Spinal cord (tissue), 10 donors: ENCODE data around the gene RAB3GAP1. TPM values are rescaled to one million over a fixed set of nuclear protein-coding genes. Genes with fewer than 3 reads are reported as not detected.

Source experiments
- DNase-seq, 6 donors: peaks; one replicate each; pipeline versions ENCODE4 v3.0.0 to v3.0.0-alpha.2; 2013 to 2015; ENCODE audit warnings: low spot score in 6 of 6, low read depth in 4 of 6
- H3K27ac ChIP-seq: one replicate; pipeline ENCODE4 v1.5.1; 2013; ENCODE audit warnings: low read depth, low read length, control low read depth
- H3K27me3 ChIP-seq: one replicate; pipeline ENCODE4 v1.6.1; 2013; ENCODE audit warnings: low read length; ENCODE audit not compliant: control insufficient read depth, insufficient read depth
- H3K36me3 ChIP-seq: one replicate; pipeline ENCODE4 v1.6.1; 2013; ENCODE audit warnings: low read length; ENCODE audit not compliant: control insufficient read depth, insufficient read depth
- H3K4me1 ChIP-seq: one replicate; pipeline ENCODE4 v1.6.1; 2013; ENCODE audit warnings: low read length; ENCODE audit not compliant: control insufficient read depth, insufficient read depth
- H3K4me3 ChIP-seq: one replicate; pipeline ENCODE4 v1.5.1; 2013; ENCODE audit warnings: low read depth, low read length, control low read depth
- H3K9me3 ChIP-seq: one replicate; pipeline ENCODE4 v1.6.1; 2013; ENCODE audit warnings: low read length; ENCODE audit not compliant: control insufficient read depth, insufficient read depth
- WGBS: methylation state at CpG from one replicate; pipeline ENCODE4 v1.1.5; 2013; ENCODE audit warnings: missing lambda C conversion rate; ENCODE audit not compliant: insufficient coverage; 5-methylcytosine and 5-hydroxymethylcytosine counted together
- polyA plus RNA-seq, 2 donors: library from polyadenylated mRNA; unstranded; fragments of 120-200 nt; gene quantifications; one replicate each; pipeline ENCODE4 v1.2.1, GENCODE V29; 2013; ENCODE audit not compliant: insufficient read length in 2 of 2
- total RNA-seq, 2 donors: library from RNA; depleted of rRNA in 1 of 2; stranded (reverse); fragments of 120-200 nt in 1 of 2; fragments of >200 nt in 1 of 2; gene quantifications; one replicate each; pipeline versions ENCODE4 v1.2.3 to v1.2.4, GENCODE V29; 2013 to 2014
- donor health status: healthy.

The RAB3GAP1 gene
- total and polyA plus RNA-seq, 4 donors: 42.4 to 89.7 (median 53.1) TPM

DNA sequence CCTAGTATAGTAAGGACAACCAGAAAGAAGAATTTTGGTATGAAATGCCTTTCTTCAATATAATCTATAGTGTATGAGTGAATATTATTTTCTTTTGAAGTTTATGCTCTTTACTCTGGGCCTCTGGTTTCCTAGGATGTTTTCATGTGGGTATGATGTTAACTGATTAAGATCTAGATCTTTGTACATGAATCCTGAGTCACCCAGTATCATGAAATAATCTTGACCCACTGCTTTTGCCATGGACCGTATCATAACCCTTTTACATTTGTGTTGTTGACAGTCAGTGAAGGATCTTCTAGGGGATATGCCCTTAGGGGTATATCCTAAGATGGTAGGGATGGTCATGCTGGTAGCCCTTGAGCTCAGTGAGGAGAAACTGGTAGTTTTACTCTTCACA is 100.3 kb downstream of the RAB3GAP1 start:
- H3K27ac ChIP-seq: no peak overlapping the region
- H3K9me3 ChIP-seq: no peaks in the 10 kb centered on the region
- H3K4me1 ChIP-seq: no peaks in the 10 kb centered on the region
- peaks cover 5% of the 10 kb centered on the region for H3K36me3 ChIP-seq
- WGBS: no CpG with 5 or more reads among the region's 1 CpG
- DNase-seq: no peak
- no peaks in the 10 kb centered on the region for H3K27me3 ChIP-seq
- no peak overlapping the region for H3K4me3 ChIP-seq

DNA sequence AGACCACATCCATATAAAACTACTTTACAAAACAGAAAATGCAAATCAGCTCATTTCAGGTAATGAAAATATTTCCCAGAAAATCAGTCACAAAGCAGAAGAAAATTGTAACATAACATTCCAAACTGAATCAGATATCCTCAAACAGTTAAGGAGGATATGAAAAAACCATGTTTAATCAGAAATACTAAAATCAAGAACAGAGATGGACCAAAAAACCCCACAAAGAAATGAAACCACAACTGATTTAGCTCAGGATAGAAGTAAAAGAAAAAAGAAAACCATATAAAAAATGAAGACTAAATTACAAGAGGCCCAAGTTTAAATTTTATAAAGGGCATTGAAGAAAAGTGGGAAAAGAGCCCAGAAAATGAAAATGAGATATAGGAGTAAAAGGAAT is 102.9 kb downstream of the RAB3GAP1 start:
- no peaks in the 10 kb centered on the region for H3K9me3 ChIP-seq
- no peak for DNase-seq

DNA sequence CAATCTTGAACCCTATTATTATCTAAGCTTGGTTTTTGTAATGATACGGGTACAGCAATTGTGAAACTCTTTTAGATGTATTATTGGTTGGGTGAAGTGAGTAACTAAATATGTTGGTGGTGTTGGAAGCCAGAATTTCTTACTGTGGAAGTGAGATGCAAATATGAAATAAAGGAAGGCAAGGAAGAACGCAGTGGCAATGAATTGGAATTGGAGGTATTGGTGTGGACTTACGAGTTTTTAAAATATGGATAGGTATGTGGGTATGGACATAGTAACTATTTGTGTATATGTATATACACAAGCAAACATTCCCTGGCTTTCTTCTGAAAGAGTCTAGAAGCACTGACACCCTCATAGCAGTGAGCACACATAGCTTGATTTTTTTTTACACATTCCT is 105.8 kb downstream of the RAB3GAP1 start:
- no peaks in the 10 kb centered on the region for H3K4me1 ChIP-seq
- no peak overlapping the region for H3K4me3 ChIP-seq
- H3K36me3 ChIP-seq: peaks cover 4% of the 10 kb centered on the region
- no peak for DNase-seq
- H3K9me3 ChIP-seq: no peaks in the 10 kb centered on the region
- no peaks in the 10 kb centered on the region for H3K27me3 ChIP-seq
- no CpG with 5 or more reads among the region's 3 CpGs for WGBS
- H3K27ac ChIP-seq: no peak overlapping the region

More for the DNA sequence above, 102.9 kb downstream of the RAB3GAP1 start:
- Histone ChIP-seq H3K4me1 (no peaks in the 10 kb centered on the region), H3K27ac (no peak overlapping the region), H3K36me3 (peaks cover 5% of the 10 kb centered on the region), H3K4me3 (no peak overlapping the region), H3K27me3 (no peaks in the 10 kb centered on the region)

DNA sequence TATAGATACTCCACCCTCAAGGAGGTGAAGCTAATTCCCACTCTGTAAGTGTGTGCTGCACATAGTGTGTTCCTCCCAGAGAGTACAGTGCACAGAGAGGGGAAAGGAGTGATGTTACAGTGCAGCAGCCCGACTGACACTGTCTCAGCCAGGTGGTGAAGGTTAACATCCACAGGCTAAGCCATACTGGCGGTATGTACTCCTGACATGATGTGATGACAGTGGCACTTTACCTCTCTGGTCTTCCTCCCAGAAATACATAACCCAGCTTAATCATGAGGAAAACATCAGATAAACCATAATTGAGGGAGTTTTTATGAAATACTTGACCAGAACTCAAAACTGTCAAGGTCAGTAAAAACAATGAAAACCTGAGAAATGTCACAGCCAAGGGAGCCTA is 107.1 kb downstream of the RAB3GAP1 start:
- no peaks in the 10 kb centered on the region for H3K4me1 ChIP-seq
- H3K9me3 ChIP-seq: no peaks in the 10 kb centered on the region
- H3K4me3 ChIP-seq: no peak overlapping the region
- no peaks in the 10 kb centered on the region for H3K27me3 ChIP-seq
- DNase-seq: no peak
- WGBS: 100% methylated on average over 1 of the region's 2 CpGs
- no peak overlapping the region for H3K27ac ChIP-seq
- H3K36me3 ChIP-seq: peaks cover 4% of the 10 kb centered on the region

DNA sequence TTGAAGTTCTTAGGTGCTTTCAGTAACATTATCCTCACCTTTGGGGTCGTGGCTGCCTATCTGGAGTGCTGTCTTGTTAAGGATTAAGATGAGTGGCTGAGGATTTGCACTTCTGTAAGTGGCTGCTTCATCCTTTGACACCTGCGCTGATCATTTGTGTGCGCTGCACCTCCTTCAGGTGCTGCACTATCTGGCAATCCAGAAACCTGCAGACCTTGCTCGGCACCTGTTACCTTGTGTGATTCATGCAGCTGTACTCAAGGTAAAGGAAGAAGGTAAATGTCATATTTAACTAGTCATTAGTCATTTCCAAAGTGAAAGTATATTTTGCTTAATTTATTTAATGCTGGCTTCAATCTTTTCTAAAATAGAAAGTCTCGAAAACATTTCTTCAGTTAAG is 110.3 kb downstream of the RAB3GAP1 start:
- Histone ChIP-seq H3K36me3 (peaks cover 7% of the 10 kb centered on the region), H3K4me1 (no peaks in the 10 kb centered on the region), H3K27ac (no peak overlapping the region), H3K9me3 (no peaks in the 10 kb centered on the region), H3K4me3 (no peak overlapping the region), H3K27me3 (no peaks in the 10 kb centered on the region)
- WGBS: 90% methylated on average over 3 of the region's 5 CpGs
- DNase-seq: no peak

DNA sequence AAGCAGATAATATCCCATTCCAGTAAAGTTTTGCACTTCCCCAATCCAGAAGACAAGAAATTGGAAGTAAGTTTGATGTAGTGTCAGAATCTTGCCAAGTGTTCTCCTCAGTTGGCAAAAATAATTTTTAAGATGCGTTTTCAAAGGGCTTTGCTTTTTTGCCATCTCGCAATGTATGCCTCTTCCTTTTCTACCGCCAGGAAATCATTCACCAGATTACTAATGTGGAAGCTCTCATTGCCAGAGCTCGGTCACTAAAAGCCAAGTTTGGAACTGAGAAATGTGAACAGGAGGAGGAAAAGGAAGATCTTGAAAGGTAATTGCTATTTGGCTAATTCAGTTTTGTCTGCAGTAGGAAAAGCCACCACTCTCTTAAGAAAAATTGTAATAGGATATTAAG is 110.7 kb downstream of the RAB3GAP1 start:
- no peak overlapping the region for H3K27ac ChIP-seq
- peaks cover 7% of the 10 kb centered on the region for H3K36me3 ChIP-seq
- no CpG with 5 or more reads among the region's 4 CpGs for WGBS
- no peak overlapping the region for H3K4me3 ChIP-seq
- no peaks in the 10 kb centered on the region for H3K27me3 ChIP-seq
- H3K9me3 ChIP-seq: no peaks in the 10 kb centered on the region
- peak in 1 of 6 donors; percentile 87 for DNase-seq
- H3K4me1 ChIP-seq: no peaks in the 10 kb centered on the region

DNA sequence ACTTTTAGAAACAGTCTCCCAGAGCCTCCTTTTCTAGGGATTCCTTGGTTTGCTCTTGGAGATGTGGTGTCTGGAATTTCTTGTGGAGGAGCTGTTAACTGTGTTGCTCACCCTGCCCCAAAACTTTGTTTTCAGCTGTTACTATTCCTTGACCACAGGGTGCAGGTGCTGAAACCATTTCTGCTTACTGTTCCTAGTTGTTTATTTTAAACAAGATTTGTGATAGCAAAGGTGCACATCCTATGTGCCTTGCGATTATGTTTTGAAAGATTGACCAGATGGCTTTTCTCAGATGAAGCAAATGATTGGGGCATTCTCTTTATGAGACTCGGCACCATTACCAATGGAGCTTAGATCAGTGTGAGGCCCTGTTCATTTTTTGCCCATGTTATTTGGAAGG is 111.2 kb downstream of the RAB3GAP1 start:
- Histone ChIP-seq H3K27ac (no peak overlapping the region), H3K9me3 (no peaks in the 10 kb centered on the region), H3K36me3 (peaks cover 7% of the 10 kb centered on the region), H3K4me3 (no peak overlapping the region), H3K27me3 (no peaks in the 10 kb centered on the region), H3K4me1 (no peaks in the 10 kb centered on the region)
- WGBS: 88% methylated on average over 1 of the region's 2 CpGs
- DNase-seq: no peak

DNA sequence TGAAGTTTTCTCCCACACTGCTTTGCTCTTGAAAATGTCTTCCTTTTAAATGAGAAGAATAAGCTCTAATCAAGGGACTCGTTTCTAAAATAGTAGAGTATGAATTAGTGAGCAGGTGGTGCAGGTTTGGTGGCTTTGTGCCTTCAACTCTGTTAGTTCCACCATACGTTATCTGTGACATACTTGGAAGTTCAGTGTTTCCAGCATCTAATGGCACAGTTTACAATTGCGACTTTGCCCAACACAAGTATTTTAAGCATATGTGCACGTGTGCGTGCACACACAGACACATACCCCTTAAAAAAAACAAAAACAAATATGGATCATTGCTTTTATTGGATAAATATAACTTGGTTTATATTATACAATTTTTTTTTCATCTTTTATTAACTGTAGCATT is 111.8 kb downstream of the RAB3GAP1 start:
- no CpG with 5 or more reads among the region's 5 CpGs for WGBS
- no peaks in the 10 kb centered on the region for H3K27me3 ChIP-seq
- H3K4me1 ChIP-seq: no peaks in the 10 kb centered on the region
- H3K4me3 ChIP-seq: no peak overlapping the region
- no peak overlapping the region for H3K27ac ChIP-seq
- peaks cover 13% of the 10 kb centered on the region for H3K36me3 ChIP-seq
- peak in 1 of 6 donors; percentile 71 for DNase-seq
- H3K9me3 ChIP-seq: no peaks in the 10 kb centered on the region

DNA sequence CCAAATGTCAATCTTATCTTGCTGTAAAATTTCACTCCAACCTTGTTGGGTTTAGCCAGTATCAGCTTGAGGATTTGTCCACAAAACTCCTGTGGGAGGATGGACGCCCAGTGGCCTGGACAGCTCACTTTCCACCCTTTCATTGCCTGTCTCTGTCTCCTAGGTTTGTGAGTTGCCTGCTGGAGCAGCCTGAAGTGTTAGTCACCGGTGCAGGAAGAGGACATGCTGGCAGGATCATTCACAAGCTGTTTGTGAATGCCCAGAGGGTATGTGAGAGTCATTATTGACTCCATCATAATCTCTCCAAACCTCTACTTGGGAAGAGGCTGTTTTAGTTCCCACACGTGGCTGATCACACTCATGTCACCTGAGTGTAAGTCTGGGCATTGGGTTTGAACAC is 112.3 kb downstream of the RAB3GAP1 start:
- DNase-seq: no peak
- no peak overlapping the region for H3K27ac ChIP-seq
- peaks cover 14% of the 10 kb centered on the region for H3K36me3 ChIP-seq
- no peak overlapping the region for H3K4me3 ChIP-seq
- no CpG with 5 or more reads among the region's 3 CpGs for WGBS
- H3K9me3 ChIP-seq: no peaks in the 10 kb centered on the region
- no peaks in the 10 kb centered on the region for H3K27me3 ChIP-seq
- H3K4me1 ChIP-seq: no peaks in the 10 kb centered on the region

DNA sequence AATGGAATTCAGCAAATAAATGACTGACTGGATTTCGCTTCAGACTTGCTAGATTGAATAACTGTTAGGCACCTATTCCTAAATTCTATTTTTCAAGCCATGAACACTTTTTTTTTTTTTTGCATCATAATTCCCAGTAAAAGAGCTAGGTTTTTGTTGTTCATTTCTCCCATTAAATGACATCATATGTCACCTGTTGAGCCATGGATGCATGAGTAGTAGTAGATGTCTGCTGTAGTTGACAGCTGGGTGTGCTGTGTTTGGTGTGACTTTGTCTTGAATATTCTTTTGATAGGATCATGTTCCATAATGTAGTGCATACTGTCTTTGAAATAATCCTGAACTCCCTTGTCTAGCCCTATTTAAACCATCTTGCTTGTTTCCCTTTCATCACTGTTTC is 115.2 kb downstream of the RAB3GAP1 start:
- no peak overlapping the region for H3K4me3 ChIP-seq
- H3K27ac ChIP-seq: no peak overlapping the region
- WGBS: no CpG with 5 or more reads among the region's 1 CpG

More for the DNA sequence above, 115.2 kb downstream of the RAB3GAP1 start:
- H3K4me1 ChIP-seq: no peaks in the 10 kb centered on the region
- DNase-seq: no peak
- H3K27me3 ChIP-seq: no peaks in the 10 kb centered on the region
- peaks cover 10% of the 10 kb centered on the region for H3K36me3 ChIP-seq
- H3K9me3 ChIP-seq: no peaks in the 10 kb centered on the region
